Thyroid gland (tissue), 4 donors: ENCODE data around the gene E4F1.

ENCODE experiments used
- CTCF ChIP-seq, 6 experiments: fragments of 200-600 bp in 3 of 6; fragments of 450-650 bp in 3 of 6; sonication (generic) in 3 of 6; IDR thresholded peaks; one replicate each; pipeline ENCODE4 v1.5.1; 2016 to 2019; ENCODE audit warnings: antibody characterized with exemption in 6 of 6, mild to moderate bottlenecking in 2 of 6, inconsistent platforms in 1 of 6, moderate library complexity in 1 of 6
- POLR2A ChIP-seq, 2 donors: fragments of 450-650 bp; IDR thresholded peaks; one replicate each; pipeline ENCODE4 v1.6.1; 2017; ENCODE audit warnings: antibody characterized with exemption in 2 of 2, mild to moderate bottlenecking in 2 of 2, moderate library complexity in 1 of 2

GRCh38 chr16:2278956-2279800 is 55.8 kb downstream of the E4F1 start:
- no peak for TF ChIP-seq CTCF (IDR thresholded peaks at IDR 0.05)
- no peak for TF ChIP-seq POLR2A (IDR thresholded peaks at IDR 0.05)
